Fibroblast of peridontal ligament (primary cell): Measurements from ENCODE around the gene CDYL.

ENCODE experiments used
- DNase-seq: peaks from one replicate; pipeline ENCODE4 v3.0.0-alpha.2; 2010; ENCODE audit errors: extremely low read depth

CDYL gene

DNA sequence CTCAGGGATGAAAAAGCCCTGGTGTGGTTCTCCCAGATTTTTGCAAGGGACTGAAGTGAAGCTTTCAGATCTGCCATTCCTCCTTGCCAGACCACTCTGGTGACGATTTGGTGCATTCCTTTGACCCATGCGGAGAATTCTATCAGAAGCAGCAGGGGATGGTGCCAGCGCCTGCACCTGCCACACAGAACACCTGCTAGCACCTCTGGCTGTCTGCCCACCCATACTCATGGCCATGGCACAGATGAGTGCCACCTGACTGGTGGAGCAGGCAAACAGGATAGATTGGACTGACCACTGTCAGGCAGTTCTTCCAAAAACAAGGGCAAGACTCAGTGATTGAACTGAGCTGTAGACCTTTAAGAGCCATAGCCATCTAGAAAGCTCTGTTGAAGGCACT is 107.1 kb downstream of the CDYL start:
- no peak for DNase-seq

DNA sequence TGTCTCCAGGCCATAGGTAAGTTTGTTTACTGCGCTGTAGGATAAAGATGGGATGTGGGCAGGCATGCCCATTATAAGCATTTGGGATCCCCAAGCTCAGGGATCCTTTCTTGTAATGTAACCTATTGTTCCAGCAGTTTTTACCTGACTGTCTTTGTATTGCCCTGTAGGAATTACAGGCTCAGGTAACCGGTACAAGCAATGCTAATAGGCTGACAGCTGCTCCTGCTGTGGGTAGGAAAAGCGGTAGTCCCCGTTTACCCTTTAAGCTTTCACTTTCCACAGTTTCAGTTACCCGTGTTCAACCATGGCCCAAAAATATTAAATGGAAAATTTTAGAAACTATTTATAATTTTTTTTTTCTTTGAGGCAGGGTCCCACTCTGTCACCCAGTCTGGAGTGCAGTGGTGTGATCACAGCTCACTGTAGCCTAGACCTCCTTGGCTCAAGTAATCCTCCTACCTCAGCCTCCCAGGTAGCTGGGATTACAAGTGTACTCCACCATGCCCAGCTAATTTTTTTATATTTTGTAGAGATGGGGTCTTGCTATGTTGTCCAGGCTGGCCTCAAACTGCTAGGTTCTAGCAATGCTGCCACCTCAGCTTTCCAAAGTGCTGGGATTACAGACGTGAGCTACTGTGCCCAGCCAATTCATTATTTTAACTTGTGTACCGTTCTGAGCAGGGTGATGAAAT is 108.6 kb downstream of the CDYL start:
- no peak for DNase-seq

DNA sequence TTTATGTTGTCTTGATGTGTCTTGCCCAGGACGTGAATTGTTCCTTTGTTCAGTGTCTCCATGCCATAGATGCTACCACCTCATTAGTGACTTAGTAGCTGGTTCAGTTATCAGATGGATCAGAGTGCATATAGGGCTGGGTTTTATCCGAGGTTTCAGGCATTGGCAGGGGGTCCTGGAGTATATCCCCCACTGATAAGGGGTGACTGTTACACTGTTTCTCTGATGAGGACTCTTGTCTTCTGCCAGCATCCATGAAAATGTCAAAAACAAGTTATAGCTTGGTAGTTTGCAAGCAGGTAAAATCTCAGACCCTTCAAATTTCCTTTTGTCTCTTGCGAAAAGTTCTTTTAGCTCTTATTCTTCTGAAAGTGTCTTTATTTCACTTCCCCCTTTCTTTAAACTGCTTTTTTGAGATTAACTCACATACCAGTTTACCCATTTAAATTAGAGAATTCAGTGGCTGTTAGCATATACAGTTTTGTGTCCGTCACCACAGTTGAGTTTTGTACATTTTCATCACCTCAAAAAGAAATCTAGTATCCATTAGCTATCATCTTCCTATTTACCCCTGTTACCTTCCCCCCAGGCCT is 109.2 kb downstream of the CDYL start:
- no peak for DNase-seq

DNA sequence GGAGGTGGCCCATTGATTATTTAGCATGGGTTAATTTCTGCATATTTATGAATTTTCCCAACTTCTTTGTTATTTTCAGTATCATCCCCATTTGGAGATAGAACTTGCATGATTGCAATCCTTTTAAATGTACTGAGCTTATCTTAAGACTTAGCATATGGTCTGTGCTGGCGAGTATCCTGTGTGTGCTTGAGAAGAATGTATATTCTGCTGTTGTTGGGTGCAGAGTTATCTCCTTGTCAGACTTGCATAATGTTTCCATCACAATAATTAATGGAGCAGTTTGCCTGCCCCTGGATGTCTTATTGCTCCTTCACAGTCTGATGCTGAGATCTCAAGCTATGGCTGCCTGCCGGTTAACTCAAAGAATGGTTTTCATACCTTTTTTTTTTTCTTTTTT is 112.6 kb downstream of the CDYL start:
- no peak for DNase-seq

DNA sequence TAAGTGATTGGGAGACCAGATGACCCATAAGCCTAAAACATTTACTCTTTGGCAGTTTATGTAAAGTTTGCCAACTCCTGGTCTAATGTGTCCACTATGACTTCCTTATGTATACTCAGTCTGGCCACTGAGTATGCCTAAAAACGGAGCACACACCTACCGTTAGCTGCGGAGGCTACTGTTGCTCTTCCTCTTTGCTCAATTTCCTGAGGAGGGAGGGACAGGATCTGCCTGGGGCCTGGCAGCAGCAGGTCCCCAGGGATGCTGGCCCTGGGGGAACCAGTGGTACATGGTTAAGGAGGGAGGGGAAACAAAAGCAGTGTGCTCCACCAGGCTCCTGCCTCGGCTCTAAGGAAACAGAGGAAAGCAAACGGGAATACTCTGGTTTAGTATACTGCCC is 113.5 kb downstream of the CDYL start:
- DNase-seq = no peak

DNA sequence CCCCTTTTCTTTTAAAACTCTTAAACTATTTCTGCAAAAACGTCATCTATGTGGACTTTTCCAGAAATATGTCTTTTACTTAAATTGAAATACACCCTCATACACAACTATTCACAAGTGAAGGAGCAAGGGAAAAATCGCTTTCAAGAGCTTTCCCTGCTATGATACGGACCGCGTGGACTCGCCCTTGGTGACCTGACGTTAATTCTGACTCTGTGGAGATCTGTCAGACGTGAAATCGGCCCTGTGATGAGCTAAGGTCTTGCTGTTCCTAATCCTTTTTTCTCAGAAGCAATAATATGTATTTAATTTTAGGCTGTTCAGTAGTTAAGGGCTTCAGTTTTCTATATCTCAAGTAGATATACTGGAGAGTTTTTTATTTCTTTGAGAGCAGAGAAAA is 114.0 kb downstream of the CDYL start:
- DNase-seq = no peak

DNA sequence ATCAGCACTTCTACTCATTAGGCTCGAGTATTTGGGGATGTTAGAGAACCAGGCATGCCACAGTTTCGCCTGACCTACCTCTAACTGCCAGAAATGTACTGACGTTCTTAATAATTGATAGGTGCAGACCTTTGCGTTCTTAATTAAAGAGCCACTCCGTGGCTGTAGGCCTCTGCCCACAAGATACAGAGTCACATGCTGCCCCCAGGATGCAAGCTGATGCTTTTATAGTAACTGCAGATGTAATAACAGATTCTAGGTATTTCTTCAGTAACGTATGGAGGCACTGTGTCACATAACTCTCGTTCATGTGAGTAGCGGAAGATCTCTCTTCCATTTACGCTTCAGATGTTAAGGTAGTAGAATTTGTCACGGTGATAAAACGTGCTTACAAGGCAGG is 114.4 kb downstream of the CDYL start:
- no peak for DNase-seq

DNA sequence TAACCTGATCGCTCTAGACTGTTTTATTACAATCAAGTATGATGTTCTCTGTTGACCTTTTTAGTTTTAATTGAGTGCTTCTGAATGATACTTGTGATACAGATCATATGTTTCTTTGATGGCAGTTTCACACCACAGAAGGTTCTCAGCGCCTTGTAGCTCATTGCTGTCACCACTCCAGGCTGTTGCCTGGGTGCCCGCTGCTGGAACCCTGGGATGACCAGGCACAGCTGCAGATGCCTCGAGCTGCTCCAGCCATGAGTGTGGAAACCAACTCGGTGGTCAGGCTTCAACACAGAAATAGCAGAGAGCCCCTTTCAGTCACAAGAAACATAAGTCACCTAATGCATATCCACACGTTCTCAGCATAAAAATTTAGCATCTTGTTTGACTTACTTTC is 114.9 kb downstream of the CDYL start:
- DNase-seq = no peak

DNA sequence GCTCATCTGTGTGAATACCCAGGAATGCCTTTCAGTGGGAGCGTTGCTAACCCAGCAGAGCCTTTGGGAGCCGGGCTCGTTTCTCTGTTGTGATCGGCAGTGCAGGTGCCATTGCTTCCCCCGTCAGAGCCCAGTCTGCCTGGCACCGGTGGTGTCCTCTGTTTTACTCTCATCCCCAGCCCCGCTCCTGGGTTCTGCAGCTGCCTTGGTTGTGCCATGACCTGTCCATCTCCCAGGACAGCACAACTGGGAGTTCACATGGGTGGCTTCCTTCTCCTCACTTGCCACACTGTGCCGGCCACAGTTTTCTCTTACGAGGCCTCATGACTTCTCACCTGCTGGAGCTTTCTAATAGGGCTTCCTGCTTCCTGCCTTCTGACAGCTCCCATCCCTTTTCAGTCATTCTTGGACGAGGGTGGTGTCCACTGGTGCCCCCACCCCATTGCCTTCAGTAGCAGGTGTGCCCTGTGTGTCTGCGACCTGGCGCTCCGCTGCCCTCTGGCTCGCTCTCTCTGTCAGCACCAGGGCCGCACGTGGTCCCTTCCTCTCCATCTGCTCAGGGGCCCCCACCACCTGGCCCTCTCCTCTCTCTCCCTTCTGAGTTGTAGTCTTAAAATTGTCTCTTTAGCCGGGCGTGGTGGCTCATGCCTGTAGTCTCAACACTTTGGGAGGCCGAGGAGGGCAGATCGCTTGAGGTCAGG is 116.7 kb downstream of the CDYL start:
- no peak for DNase-seq

DNA sequence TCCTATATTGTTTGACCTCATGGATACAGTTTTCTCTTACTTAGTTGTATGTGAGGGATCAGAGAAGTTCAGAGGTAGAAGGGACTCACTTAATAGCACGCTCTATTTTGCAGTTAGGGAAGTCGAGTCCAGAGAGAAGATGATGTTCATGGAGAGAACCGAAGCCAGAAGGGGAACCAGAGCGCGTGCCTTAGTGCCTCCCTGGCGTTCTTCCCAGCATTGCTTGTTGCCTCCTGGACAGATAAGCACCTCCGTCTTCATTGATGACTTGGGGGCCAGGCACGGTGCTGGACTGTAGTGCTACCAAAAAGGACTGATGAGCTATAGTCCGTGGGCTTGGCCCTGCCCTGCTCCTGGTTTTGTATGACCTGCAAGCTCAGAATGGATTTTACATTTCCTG is 117.8 kb downstream of the CDYL start:
- DNase-seq = no peak

DNA sequence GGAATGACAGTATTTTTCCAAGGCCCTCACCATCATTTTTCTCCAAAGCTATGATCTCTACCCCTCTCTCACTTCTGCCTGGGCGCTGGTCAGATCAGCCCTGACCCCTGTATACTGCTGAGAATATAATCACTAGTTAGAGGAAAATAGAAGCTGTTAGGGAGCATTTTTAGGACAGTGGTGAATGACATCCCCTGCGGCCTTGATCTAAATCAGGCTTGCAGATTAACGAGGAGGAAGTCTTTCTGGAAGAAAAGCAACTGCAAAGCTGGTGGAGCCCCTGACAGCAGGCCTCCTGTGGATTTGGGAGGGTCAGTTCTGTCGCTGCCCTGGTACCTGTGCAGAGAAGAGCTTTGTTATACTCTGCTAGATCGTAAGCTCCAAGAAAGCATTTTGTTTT is 119.8 kb downstream of the CDYL start:
- no peak for DNase-seq

DNA sequence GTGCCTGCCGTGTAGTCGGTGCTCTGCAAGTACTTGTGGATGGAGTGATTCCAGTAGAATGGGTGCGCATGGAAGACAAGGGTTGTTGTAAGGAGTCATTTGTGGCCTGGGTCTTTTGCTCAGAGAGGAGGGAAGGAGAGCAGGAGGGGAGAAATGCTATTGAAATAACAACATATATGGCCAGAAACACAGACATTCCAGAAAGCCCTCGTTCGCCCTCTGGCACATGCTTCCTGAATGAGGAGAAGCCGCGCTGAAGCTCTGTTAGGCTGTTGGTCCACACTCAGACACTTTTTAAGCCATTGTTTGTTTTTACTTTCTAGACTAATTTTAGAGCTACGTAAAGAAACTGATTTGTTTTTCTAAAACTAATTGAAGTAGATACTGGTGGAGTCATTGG is 120.2 kb downstream of the CDYL start:
- no peak for DNase-seq

DNA sequence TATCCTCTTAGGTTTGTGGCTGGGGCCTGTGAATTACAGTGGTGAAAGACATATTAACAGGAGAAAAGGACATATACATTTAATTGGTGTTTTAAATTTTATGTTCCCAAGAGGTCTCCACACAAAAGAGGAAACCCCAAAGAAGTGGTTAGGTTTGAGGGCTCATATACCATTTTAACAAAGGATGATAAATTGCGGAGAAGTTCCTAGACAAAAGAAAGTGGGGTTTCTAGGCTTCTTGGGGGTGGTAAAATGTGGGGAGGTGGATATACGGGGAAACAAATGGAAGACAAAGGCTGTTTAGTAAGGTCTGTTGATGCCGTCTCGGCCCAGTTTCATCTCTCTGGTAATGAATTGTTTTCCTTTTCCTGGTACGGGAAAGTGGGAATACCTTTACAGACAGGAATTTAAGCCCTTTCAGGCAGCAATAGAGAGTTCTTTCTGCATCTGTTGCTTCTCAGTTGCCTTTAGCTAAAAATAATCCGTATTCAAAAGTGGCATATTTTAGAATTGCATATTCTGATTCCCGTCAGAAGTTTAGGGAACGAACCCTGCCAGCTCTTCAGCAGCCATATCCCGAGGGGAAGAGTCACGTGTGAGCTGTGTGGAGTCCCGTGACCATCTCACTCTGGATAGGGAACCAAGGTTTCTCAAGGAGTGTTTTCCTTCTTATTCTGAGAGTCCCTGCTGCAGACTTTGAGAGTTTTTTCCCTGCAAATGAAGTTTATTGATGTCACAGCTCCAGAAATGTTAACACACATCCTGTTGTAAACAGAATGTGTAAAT is 123.2 kb downstream of the CDYL start:
- DNase-seq = no peak

DNA sequence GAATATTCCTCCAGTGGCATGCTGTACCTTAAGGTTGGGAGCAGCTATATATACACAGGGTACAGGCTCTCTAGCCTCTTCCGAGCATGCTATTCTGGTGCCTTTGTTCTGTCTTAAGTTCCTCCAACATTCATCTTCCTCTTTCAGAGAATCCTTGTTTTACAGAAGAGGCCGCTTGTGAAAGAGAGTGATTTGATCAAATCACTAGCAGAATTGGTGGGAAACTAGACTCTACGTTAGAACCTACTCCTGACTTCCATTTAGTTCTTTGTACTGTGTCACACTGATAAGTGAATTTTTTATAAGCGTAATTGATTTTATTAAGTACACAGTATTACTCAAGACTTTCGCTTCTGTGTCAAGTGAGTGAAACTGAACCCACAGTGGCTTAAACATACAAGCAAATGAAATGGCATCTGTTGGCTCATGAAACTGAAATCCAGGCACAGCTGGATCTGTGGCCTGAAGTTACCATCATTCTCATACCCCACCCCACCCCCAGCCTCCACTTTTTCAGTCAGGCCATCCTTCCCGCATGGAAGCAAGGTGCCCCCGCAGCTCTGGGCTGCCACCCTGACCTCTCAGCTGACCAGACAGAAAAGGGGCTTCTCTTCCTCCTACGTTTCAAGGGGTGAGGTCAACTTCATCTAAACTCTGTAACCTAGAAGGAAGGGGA is 125.3 kb downstream of the CDYL start:
- no peak for DNase-seq

DNA sequence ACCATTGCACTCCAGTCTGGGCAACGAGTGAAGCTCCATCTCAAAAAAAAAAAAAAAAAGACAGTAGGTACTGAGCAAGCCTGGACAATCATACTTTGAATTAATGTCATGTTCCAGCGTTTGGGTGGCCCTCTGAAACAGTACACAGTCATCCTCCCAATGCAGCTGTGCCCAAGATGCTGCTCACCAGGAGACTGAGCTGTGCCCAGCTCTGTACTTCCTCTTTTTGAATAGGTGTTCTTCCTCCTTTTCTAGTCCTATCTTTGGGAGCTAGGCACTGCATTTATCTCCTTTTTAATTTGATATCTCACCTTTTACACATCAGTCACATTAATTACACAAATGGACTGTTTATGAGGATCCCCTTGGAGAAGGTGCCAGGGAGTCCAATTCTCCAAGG is 126.2 kb downstream of the CDYL start:
- no peak for DNase-seq

DNA sequence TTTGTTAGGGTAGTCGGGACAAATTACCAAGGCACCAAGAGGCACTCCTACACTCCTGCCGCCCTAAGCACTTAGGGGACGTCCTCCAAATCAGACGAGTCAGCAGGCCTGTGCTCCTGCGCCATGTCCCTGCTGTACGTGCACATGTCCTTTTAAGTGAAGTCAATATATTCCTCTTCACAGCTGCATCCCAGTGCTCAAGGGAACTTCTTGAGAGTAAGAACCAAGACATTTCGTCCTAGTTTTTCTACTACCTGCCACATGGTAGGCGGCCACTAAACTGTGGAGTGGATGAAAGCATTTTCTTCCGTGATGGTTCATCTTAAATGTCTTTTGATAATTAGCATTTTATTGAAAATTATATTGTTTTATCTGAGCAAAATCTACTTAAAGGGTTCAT is 126.9 kb downstream of the CDYL start:
- no peak for DNase-seq

DNA sequence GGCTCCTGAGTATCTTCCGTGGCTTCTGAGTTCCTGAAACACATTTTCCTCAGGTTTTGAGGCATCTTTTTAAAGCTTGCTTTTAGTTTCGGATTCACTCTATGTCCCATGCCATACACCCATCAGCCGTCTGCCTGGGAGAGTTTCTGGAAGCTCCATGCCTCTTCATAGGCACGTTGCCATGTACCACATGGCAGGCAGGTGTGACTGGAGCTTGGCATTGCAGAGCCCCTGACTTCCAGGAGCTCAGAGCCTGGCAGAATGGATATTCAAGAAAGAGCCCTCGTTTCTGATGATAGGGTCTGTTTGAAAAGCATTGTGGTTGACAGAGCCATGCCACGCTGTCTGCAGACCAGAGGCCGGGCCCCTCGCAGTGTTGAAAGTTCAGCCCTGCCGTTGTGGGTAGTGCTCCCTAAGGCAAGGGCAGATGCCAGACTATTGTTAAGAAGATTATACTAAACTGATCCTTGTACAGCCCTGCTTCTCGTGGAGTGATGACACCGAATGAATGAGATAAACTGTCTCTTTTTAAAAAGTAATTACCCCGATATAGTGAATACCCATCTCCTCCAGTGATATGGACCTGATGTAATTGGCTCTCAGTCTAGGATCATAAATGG is 127.7 kb downstream of the CDYL start:
- DNase-seq = no peak

DNA sequence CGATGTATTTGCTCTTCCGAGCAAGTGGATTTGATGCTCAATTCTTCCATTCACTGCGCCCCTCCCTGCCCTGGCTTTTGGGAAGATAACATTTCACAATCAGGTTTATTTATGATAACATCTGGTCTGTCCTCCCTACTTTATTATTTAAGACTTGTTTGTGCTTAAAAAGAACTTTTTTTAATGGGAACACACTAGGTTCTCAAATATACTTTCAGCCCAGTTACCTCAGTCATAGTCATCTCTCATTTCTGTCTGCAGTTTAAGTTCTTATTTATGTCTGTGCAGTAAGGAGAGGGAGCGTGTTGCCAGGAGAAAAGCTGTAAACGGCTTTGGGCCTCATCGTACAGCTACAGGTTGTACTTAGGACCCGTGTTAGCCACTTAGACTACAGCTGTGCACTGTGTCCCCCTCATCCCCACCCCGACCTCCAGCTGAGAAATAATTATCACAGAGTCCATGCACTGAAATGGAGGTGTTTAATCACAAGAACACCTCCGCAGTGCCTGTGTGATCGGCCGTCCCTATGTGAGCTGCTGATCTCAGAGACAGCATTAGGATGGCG is 128.3 kb downstream of the CDYL start:
- no peak for DNase-seq

DNA sequence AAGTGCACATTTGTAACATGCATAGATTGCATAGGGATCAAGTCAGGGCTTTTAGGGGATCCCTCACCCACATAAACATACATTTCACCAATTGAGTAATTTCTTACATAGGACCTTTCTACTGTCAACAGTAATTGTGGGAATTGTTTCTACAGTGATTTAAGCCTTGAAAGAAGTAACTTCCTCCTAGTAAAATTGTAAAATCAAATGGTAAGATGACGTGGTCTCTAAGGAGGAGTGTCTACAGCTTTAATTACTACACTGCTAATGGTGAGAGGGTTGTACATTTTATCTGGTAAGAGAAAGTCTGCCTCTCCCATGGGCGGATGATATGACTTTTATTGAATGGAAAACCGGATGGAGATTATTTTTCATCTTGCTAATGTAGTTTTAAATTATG is 129.6 kb downstream of the CDYL start:
- DNase-seq = no peak

DNA sequence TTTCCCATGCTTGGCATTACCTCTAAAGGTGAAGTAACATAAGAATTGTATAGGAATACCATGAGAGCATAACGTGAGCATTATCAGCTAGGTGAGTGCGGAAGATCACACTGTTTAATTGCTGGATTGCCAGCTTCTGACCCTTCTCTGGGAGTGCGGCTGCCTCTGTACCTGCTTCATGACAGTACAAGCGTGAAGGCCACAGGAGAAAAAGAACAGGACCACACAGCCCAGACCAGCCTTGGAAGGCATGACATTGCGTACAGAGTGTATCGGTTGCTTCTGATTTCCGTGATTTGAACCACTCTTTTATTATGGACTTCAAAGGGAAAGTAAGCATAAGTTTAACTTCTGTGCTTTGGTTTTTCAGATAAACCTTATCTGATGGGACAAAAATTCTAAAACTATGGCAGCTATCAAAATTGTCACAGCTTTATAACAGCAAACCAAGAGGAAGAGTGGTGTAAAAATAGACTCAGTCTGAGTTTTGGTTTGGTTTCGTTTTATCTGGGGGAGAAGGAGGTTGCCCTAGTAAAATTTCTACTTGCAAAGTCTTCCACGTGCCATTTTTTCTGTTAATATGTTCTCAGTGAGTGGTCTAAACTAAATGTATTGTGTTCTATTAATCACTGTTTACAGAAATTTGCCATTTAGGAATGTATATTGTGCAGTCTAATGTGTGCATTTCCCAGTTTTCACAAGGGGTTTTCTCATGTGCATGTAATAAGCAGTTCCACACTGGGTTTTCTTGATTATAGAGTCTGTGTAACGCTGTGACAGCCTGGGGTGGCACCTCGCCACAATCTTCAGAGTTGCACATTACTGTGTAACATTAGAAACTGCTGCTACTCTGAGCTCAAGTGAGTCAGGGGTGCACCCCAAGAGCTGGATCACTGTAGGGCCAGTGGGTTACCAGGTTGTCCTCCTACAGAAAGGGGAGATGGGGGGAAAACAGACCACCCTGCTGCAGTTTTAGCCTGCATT is 130.4 kb downstream of the CDYL start:
- peak; percentile 57 for DNase-seq
